WERI-Rb-1 (cell line): Measurements from ENCODE around the gene SMS.

ENCODE experiments used
- DNase-seq: peaks from one replicate; pipeline ENCODE4 v3.0.0-alpha.2; 2020
- H3K27ac ChIP-seq: fragments of 250-450 bp; sonication (Bioruptor Pico); 2 replicates; pipeline ENCODE4 v1.5.1; 2020; ENCODE audit warnings: mild to moderate bottlenecking, moderate library complexity
- H3K27me3 ChIP-seq: fragments of 250-450 bp; sonication (Bioruptor Pico); 2 replicates; pipeline ENCODE4 v1.5.1; 2021; ENCODE audit warnings: mild to moderate bottlenecking, low read depth, moderate library complexity; ENCODE audit not compliant: insufficient read depth, severe bottlenecking
- H3K36me3 ChIP-seq: fragments of 250-450 bp; sonication (Bioruptor Pico); 2 replicates; pipeline ENCODE4 v1.5.1; 2020; ENCODE audit warnings: mild to moderate bottlenecking, moderate library complexity
- H3K4me3 ChIP-seq: 2 replicates; pipeline ENCODE4 v1.5.1; 2011; ENCODE audit warnings: low read depth, mild to moderate bottlenecking, control low read depth, low read length
- H3K9me3 ChIP-seq: fragments of 250-450 bp; sonication (Bioruptor Pico); 2 replicates; pipeline ENCODE4 v1.5.1; 2021; ENCODE audit warnings: mild to moderate bottlenecking, moderate library complexity; ENCODE audit not compliant: severe bottlenecking
- TF ChIP-seq, protein P1 (sequence below): IDR thresholded peaks from 2 replicates; pipeline ENCODE4 v1.5.1; 2011; ENCODE audit warnings: low read depth, mild to moderate bottlenecking, control low read depth, inconsistent platforms, low read length

Gene SMS

DNA sequence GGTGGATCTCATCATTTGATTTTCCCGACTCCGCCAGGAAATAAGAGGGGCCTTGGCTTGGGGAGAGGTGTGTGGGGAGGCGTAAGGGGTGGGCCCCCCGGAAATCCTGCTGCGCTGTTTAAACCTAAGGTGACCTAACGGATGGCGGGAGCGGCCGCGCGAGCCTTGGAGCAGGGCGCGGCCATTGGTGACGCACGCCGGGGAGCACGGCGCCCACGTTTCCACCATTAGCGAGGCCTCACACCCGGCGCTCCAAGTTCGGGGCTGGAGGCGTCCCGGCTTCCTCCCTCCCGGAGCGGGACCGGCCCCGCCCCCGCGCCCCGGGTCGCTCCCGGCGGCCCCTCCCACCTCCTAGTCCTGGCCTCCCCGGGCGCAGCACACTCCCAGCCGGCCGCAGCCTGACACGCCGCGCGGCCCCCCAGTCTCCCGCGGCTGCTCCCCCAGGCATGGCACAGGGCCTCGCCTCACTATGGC lies at the start of gene SMS:
TSS of gene SMS (plus strand) at position 354 of the 474 bp plus-strand sequence. CDS start at position 470, 116 bp downstream.
- H3K27ac ChIP-seq = peak within 1 kb of the TSS; percentile 75
- H3K4me3 ChIP-seq = peak within 1 kb of the TSS; percentile 56
- TF ChIP-seq, protein P1, sequence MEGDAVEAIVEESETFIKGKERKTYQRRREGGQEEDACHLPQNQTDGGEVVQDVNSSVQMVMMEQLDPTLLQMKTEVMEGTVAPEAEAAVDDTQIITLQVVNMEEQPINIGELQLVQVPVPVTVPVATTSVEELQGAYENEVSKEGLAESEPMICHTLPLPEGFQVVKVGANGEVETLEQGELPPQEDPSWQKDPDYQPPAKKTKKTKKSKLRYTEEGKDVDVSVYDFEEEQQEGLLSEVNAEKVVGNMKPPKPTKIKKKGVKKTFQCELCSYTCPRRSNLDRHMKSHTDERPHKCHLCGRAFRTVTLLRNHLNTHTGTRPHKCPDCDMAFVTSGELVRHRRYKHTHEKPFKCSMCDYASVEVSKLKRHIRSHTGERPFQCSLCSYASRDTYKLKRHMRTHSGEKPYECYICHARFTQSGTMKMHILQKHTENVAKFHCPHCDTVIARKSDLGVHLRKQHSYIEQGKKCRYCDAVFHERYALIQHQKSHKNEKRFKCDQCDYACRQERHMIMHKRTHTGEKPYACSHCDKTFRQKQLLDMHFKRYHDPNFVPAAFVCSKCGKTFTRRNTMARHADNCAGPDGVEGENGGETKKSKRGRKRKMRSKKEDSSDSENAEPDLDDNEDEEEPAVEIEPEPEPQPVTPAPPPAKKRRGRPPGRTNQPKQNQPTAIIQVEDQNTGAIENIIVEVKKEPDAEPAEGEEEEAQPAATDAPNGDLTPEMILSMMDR = no peak
- peaks cover 8% of the 10 kb centered on the region for H3K27me3 ChIP-seq
- no peaks in the 10 kb centered on the region for H3K9me3 ChIP-seq
- peak; percentile 69 for DNase-seq
- H3K36me3 ChIP-seq = peaks cover 4% of the 10 kb centered on the region

DNA sequence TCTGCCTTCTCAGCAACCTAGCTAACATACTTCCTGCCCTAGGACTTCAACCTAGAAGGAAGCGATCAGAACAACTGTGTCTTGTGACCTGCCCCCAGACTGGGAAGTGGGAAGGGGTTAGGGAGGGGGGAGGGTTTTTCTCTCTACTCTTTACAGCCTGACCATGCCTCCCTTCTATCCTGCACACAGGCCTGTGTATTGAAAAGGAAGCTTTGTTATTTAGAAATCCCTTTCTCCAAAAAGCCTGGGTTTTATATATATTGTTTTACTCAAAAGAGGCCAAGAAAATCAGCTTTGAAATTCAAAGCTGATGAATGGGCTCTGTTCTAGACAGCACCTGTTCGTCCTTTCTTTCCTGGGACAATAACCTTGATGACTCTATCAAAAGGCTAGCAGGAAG lies 35.2 kb upstream of the SMS start:
- Histone ChIP-seq H3K36me3 (no peaks in the 10 kb centered on the region), H3K27me3 (peaks cover 6% of the 10 kb centered on the region), H3K27ac (no peak overlapping the region), H3K9me3 (no peaks in the 10 kb centered on the region), H3K4me3 (no peak overlapping the region)
- TF ChIP-seq, protein P1 = no peak
- no peak for DNase-seq

DNA sequence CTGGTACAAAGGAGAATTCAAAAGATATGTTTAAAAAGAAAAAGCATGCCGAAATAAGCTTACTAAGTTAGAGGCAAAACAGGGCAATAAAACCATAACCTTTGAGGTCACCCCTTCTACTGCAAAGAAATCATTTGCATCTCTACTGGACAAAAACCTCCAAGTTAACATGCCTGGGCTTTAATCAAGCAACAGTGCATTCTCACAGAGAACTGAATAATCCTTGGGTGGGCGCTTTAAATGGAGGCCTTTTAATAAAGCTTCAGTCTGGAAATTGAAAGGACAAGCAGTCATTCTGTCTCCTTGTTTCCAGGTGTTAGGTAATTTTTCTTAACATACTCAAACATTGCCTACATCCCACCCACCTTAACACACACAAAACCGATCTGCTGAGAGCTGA lies 34.6 kb upstream of the SMS start:
- DNase-seq = no peak
- H3K9me3 ChIP-seq = no peaks in the 10 kb centered on the region
- H3K27ac ChIP-seq = no peak overlapping the region
- peaks cover 6% of the 10 kb centered on the region for H3K27me3 ChIP-seq
- no peaks in the 10 kb centered on the region for H3K36me3 ChIP-seq
- no peak overlapping the region for H3K4me3 ChIP-seq
- TF ChIP-seq, protein P1 = no peak

DNA sequence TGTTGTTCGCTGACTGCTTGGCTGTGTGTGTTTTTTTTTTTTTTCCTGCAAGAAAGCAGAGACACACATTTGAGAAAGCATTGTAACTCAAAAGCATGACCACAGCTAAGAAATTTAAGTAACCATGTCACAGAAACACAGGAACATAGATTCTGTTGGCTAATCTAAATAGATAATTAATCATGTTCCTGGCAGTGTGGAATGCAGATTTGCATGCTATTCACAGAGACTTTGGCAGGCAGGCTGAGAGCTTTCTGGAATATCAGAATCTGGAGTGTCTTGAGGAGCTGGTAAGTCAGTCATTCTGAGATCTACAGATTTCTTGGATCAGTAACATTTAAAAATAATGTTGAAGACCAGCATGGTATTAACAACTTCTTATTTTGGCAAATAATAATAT lies 33.2 kb upstream of the SMS start:
- no peak overlapping the region for H3K27ac ChIP-seq

DNA sequence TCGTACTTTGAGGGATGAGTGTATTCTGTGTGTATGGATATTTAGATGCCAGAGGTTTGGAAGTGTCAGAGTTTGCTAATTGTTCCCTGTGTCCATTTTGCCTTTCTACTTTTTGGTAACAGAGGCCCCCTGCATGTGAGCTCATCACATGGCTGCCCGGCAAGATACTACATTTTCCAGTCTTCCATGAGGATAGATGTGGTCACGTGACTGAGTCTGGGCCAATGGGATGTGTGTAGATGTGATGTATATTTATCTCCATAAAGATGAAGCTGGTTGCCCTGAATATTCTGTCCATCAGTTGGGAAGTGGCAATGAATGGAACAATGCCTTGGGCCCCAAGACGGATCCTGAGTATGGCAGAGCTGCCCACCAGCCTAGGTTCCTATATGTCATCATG lies 29.0 kb upstream of the SMS start:
- no peaks in the 10 kb centered on the region for H3K36me3 ChIP-seq
- DNase-seq = no peak
- no peaks in the 10 kb centered on the region for H3K9me3 ChIP-seq
- H3K27ac ChIP-seq = no peak overlapping the region
- H3K27me3 ChIP-seq = peaks cover 7% of the 10 kb centered on the region
- no peak overlapping the region for H3K4me3 ChIP-seq
- TF ChIP-seq, protein P1 = no peak

More for the DNA sequence above, 33.2 kb upstream of the SMS start:
- peaks cover 7% of the 10 kb centered on the region for H3K27me3 ChIP-seq
- TF ChIP-seq, protein P1 = no peak
- no peaks in the 10 kb centered on the region for H3K36me3 ChIP-seq
- H3K4me3 ChIP-seq = no peak overlapping the region
- H3K9me3 ChIP-seq = no peaks in the 10 kb centered on the region
- no peak for DNase-seq

DNA sequence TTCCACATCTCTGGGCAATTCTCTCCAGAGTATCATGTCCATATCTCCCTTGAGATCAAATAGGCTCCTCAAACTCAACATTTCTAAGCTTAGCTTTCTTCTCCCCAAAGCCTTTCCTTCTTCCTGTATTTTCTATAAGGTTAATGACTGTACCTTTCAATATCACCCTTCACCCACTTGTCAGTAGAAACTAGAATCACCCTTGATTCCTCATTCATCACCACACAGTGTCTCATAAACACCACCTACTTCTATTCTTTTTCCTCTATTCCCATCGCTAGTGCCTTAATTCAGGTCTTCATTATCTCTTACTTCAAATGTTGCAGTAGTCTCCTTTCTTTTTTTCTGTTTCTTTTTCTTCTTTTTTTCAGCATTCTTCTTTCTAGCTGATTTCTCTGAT lies 28.3 kb upstream of the SMS start:
- TF ChIP-seq, protein P1 = no peak
- Histone ChIP-seq H3K4me3 (no peak overlapping the region), H3K9me3 (no peaks in the 10 kb centered on the region), H3K36me3 (no peaks in the 10 kb centered on the region), H3K27me3 (peaks cover 7% of the 10 kb centered on the region), H3K27ac (no peak overlapping the region)
- DNase-seq = no peak
